Right lobe of liver (tissue), 6 donors: ENCODE results near the gene EMC7. TPM values are rescaled to one million over a fixed set of nuclear protein-coding genes. Genes with fewer than 3 reads are reported as not detected.

Experiments used
- ATAC-seq, 4 donors: fragments of 200-7000 bp; cut with Tn5 transposase; one replicate each; pipeline ENCODE4 v1.9.1; 2020; ENCODE audit warnings: mild to moderate bottlenecking in 4 of 4, moderate library complexity in 4 of 4
- DNase-seq, 3 donors: peaks; one replicate each; pipeline ENCODE4 v3.0.0-alpha.2; 2020
- H3K27ac ChIP-seq, 3 donors: fragments of 200-600 bp; one replicate each; pipeline ENCODE4 v1.8.0; 2022
- H3K27me3 ChIP-seq, 2 donors: fragments of 200-600 bp; one replicate each; pipeline ENCODE4 v1.8.0; 2022
- H3K36me3 ChIP-seq, 4 donors: fragments of 200-600 bp; sonication (generic) in 1 of 4; one replicate each; pipeline versions ENCODE4 v1.5.1 to v1.8.0; 2017 to 2022; ENCODE audit warnings: control low read depth in 1 of 4
- H3K4me1 ChIP-seq, 4 donors: fragments of 200-600 bp; sonication (generic) in 1 of 4; one replicate each; pipeline versions ENCODE4 v1.5.1 to v1.8.0; 2017 to 2022; ENCODE audit warnings: control low read depth in 1 of 4
- H3K4me3 ChIP-seq, 3 donors: fragments of 200-600 bp; one replicate each; pipeline ENCODE4 v1.8.0; 2022
- H3K9me3 ChIP-seq, 4 donors: fragments of 200-600 bp; sonication (generic) in 1 of 4; one replicate each; pipeline versions ENCODE4 v1.5.1 to v1.8.0; 2017 to 2022; ENCODE audit warnings: control low read depth in 1 of 4
- POLR2A ChIP-seq: fragments of 450-650 bp; IDR thresholded peaks from one replicate; pipeline ENCODE4 v1.6.1; 2017; ENCODE audit warnings: antibody characterized with exemption, mild to moderate bottlenecking
- WGBS: methylation state at CpG from one replicate; pipeline ENCODE4 v1.1.6; 2018; ENCODE audit warnings: low coverage, low lambda C conversion rate; ENCODE audit not compliant: insufficient coverage; ENCODE audit errors: missing lambda C conversion rate; 5-methylcytosine and 5-hydroxymethylcytosine counted together
- intact Hi-C, 2 donors: fragments of 100-400 bp; cut with DNase I; formaldehyde crosslinking; loops; one replicate each; pipeline versions ENCODE4 v1.11.2 to v1.14.1; 2022
- total RNA-seq, 6 experiments: library from RNA; depleted of rRNA in 2 of 6; stranded (reverse); fragments of >200 nt in 2 of 6; fragmentation: NEBNext Ultra II Directional in 3 of 6; extraction: Animal tissue kit (Norgen Biotek cat#: 25700) in 3 of 6; gene quantifications; one replicate each; pipeline versions ENCODE4 v1.1.0 to v1.2.4, GENCODE V29; 2016 to 2023
- TF ChIP-seq, protein P1 (sequence below), 4 donors: fragments of 200-600 bp in 3 of 4; fragments of 450-650 bp in 1 of 4; IDR thresholded peaks; one replicate each; pipeline versions ENCODE4 v1.5.1 to v1.8.0; 2016 to 2022; ENCODE audit warnings: antibody characterized with exemption in 4 of 4, mild to moderate bottlenecking in 2 of 4
- donor health status: DM: no; HTN: yes; CAD: no.
- donor health status: DM: no; HTN: no; CAD: no.
- donor health status: DM: no; HTN: no; CAD: no.
- donor health status: DM: no; HTN: yes; CAD: no.
- donor health status: DM: no; HTN: yes; CAD: no.

Gene EMC7
- total RNA-seq, 6 experiments from 2014 or later: 30.4 to 49.4 (median 41.6) TPM

DNA sequence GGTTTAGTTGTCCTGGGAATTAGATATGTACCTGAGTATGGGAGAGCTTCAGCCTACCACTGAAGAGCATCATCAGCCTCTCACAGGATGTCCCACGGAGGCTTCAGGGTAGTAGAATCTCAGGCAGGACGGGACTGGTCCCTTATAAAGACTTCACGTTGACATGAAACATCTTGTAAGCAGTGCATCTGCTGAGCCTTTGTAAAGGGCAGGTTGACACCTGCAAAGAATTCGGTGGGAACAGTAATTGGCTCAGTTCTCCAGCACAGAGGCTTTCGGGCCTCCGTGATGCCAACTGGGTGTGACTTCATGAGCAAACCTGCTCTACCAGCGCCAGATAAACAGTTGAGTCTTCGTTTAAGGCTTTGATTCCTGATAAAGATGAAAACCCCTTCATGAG, 35.7 kb downstream of the EMC7 start:
- H3K9me3 ChIP-seq: no peaks in the 10 kb centered on the region
- ATAC-seq: no peak
- H3K4me1 ChIP-seq: no peaks in the 10 kb centered on the region
- no peaks in the 10 kb centered on the region for H3K27me3 ChIP-seq
- DNase-seq: no peak
- H3K36me3 ChIP-seq: no peaks in the 10 kb centered on the region
- H3K27ac ChIP-seq: no peak overlapping the region
- no peak overlapping the region for H3K4me3 ChIP-seq
- intact Hi-C loops: no loop called here
- TF ChIP-seq POLR2A: no peak
- 88% methylated on average over 7 of the region's 8 CpGs for WGBS

DNA sequence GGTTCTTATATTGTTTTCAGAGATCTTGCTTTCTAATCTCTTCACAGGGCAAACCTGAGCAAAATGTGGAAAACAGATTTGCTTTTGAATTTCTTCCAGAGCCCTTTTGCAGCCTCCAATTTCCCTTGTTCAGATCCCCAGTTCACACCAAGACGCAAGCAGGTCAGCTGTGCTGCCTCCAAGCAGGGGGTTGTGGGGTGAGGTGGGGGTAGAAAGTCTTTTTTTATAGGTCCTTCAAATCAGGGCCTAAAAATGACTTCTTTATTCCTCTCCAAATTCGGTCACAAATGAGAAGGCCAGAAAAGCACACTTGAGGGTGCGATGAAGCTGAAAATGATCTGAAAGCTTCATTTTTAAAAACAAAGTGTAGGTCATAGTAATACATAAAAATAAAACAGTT, 36.4 kb downstream of the EMC7 start:
- Histone ChIP-seq H3K4me3 (no peak overlapping the region), H3K9me3 (no peaks in the 10 kb centered on the region), H3K27ac (no peak overlapping the region), H3K4me1 (no peaks in the 10 kb centered on the region), H3K27me3 (no peaks in the 10 kb centered on the region), H3K36me3 (no peaks in the 10 kb centered on the region)
- intact Hi-C loops: no loop called here
- TF ChIP-seq, protein P1, sequence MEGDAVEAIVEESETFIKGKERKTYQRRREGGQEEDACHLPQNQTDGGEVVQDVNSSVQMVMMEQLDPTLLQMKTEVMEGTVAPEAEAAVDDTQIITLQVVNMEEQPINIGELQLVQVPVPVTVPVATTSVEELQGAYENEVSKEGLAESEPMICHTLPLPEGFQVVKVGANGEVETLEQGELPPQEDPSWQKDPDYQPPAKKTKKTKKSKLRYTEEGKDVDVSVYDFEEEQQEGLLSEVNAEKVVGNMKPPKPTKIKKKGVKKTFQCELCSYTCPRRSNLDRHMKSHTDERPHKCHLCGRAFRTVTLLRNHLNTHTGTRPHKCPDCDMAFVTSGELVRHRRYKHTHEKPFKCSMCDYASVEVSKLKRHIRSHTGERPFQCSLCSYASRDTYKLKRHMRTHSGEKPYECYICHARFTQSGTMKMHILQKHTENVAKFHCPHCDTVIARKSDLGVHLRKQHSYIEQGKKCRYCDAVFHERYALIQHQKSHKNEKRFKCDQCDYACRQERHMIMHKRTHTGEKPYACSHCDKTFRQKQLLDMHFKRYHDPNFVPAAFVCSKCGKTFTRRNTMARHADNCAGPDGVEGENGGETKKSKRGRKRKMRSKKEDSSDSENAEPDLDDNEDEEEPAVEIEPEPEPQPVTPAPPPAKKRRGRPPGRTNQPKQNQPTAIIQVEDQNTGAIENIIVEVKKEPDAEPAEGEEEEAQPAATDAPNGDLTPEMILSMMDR (IDR thresholded peaks at IDR 0.05): no peak
- no peak for TF ChIP-seq POLR2A
- ATAC-seq: no peak
- DNase-seq: no peak
- 86% methylated on average over 3 of the region's 3 CpGs for WGBS

DNA sequence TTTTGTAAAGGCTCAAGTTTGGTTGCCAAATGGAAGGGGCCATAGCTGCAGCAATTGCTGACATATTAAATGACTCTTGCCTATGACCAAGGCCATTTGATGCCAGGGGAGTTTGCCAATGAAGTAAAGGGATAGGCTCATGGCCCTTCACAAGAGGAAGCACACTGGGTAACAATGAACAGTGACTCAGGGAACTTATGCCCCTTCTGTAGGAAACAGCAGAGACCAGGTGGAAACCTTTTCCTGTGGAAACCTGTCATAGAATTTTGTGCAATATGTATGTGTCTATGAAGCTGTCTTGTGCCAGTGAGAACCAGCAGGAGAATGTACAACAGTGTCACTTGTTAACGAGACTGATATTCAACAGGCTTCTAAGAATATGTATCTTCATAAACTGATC, 37.2 kb downstream of the EMC7 start:
- Histone ChIP-seq H3K9me3 (no peaks in the 10 kb centered on the region), H3K4me1 (no peaks in the 10 kb centered on the region), H3K27ac (no peak overlapping the region), H3K4me3 (no peak overlapping the region), H3K36me3 (no peaks in the 10 kb centered on the region), H3K27me3 (no peaks in the 10 kb centered on the region)
- no peak for DNase-seq
- intact Hi-C loops: no loop called here
- no peak for ATAC-seq
- 0% methylated on average over 1 of the region's 1 CpG for WGBS
- TF ChIP-seq, protein P1 (IDR thresholded peaks at IDR 0.05): no peak
- TF ChIP-seq POLR2A: no peak

DNA sequence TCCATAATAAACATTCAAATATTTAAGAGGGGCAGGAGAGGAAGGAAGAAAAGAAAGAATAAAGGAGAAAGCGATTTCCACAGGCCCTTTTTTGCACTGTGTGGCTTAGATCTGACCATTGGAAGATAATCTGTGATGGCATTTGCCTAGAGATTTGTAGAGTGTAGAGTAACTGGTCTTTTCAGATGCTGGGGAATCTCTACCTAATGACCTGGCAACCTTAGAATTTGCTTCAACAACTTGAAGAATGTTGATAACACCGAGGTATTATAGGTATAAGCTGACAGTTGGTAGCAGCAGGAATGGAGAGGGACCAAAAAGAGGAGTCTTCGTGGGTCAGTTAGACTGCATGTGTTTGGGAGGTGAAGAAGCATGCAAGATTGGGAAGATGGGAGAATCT, 41.7 kb downstream of the EMC7 start:
- 75% methylated on average over 3 of the region's 3 CpGs for WGBS
- Histone ChIP-seq H3K36me3 (no peaks in the 10 kb centered on the region), H3K27me3 (no peaks in the 10 kb centered on the region), H3K4me3 (no peak overlapping the region), H3K27ac (no peak overlapping the region), H3K4me1 (no peaks in the 10 kb centered on the region), H3K9me3 (no peaks in the 10 kb centered on the region)
- DNase-seq (no peak), ATAC-seq (no peak)
- intact Hi-C loops: loop anchor here in 1 of 2 donors (10.0 kb wide), 1 partner anchor 155 kb away; the partner anchor contains the start of gene KATNBL1
- TF ChIP-seq, protein P1 (IDR thresholded peaks at IDR 0.05): no peak
- no peak for TF ChIP-seq POLR2A

DNA sequence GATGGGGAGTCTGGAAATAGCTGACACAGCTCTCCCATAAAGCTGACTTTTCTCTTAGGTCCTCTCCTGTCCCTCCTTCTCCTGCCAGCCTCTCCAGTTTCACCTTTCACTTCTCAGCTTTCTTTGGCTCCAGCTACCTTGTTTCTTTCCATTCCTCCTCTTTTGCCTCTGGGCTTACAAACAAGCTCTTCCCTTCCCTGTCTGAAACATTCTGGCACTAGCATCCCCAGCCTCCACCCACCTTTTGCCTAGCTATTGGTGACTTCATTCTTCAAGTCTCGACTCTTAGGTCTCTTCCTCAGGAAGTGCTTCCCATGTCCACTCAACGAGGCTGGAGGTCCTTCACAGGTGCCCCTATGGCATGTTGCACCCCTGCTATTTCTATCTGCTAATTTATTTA, 42.2 kb downstream of the EMC7 start:
- Histone ChIP-seq H3K27me3 (no peaks in the 10 kb centered on the region), H3K4me1 (no peaks in the 10 kb centered on the region), H3K36me3 (no peaks in the 10 kb centered on the region), H3K4me3 (no peak overlapping the region), H3K9me3 (no peaks in the 10 kb centered on the region), H3K27ac (no peak overlapping the region)
- ATAC-seq: no peak
- intact Hi-C loops: loop anchor here in 1 of 2 donors (10.0 kb wide), 1 partner anchor 155 kb away; the partner anchor contains the start of gene KATNBL1
- TF ChIP-seq, protein P1 (IDR thresholded peaks at IDR 0.05): no peak
- TF ChIP-seq POLR2A: no peak
- 29% methylated on average over 2 of the region's 2 CpGs for WGBS
- DNase-seq: no peak
